Mammary epithelial cell (primary cell): Measurements from ENCODE around the gene LRRC3.

Experiments
- EZH2 ChIP-seq: IDR thresholded peaks from 2 replicates; pipeline ENCODE4 v1.6.1; 2012; ENCODE audit warnings: low read length, inconsistent platforms, borderline replicate concordance
- TF ChIP-seq, protein P1 (sequence below), 2 donors: IDR thresholded peaks in 1 of 2; conservative IDR thresholded peaks in 1 of 2; 2 replicates each; pipeline ENCODE4 v1.5.1; 2011 to 2012; ENCODE audit warnings: inconsistent platforms in 2 of 2, low read length in 2 of 2, mild to moderate bottlenecking in 2 of 2, control low read depth in 1 of 2, low read depth in 1 of 2; ENCODE audit not compliant: insufficient read depth in 1 of 2; ENCODE audit errors: extremely low read depth in 1 of 2

DNA sequence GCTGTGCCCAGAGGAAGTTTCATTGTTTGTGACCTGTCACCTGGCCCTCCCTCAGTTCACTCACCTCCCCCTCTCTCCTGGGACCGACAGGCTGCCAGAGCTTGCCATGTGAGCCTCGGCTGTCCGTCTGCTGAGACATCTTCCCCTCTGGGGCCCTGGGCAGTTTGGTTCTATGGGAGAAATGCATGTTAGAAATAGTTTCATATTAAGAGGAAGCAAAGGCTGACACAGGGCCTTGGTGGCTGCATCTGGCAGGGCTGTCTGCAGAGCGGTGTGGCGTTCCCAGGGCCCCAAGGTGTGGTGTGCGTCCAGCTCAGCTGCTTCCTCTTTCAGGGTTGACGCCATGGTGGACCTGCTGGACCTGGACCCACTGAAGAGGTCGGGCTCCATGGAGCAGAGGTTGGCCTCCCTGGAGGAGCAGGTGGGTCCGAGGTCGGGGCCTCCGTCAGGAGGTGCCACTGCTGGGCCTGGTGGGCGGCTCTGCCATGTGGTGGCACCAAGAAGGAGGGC is 31.9 kb upstream of the LRRC3 start:
- TF ChIP-seq, protein P1, sequence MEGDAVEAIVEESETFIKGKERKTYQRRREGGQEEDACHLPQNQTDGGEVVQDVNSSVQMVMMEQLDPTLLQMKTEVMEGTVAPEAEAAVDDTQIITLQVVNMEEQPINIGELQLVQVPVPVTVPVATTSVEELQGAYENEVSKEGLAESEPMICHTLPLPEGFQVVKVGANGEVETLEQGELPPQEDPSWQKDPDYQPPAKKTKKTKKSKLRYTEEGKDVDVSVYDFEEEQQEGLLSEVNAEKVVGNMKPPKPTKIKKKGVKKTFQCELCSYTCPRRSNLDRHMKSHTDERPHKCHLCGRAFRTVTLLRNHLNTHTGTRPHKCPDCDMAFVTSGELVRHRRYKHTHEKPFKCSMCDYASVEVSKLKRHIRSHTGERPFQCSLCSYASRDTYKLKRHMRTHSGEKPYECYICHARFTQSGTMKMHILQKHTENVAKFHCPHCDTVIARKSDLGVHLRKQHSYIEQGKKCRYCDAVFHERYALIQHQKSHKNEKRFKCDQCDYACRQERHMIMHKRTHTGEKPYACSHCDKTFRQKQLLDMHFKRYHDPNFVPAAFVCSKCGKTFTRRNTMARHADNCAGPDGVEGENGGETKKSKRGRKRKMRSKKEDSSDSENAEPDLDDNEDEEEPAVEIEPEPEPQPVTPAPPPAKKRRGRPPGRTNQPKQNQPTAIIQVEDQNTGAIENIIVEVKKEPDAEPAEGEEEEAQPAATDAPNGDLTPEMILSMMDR (conservative IDR thresholded peaks at IDR 0.05 in 1 of 2, IDR thresholded peaks at IDR 0.05 in 1 of 2; ENCODE audit: extremely low read depth in 1 of 2, insufficient read depth in 1 of 2, low read depth in 1 of 2, low read length in 2 of 2), result no peak
- TF ChIP-seq EZH2, result no peak
